Neural cell (in vitro differentiated cells): ENCODE data around the gene OSGEPL1. TPM values are rescaled to one million over a fixed set of nuclear protein-coding genes. Genes with fewer than 3 reads are reported as not detected.

Experiments used
- H2AFZ ChIP-seq: fragments of 200-600, 300-800 bp; sonication (generic), shearing (Covaris generic); 2 replicates; pipeline ENCODE4 v1.6.0; 2014; ENCODE audit warnings: low read depth, mild to moderate bottlenecking, antibody characterized with exemption, low read length, moderate library complexity
- H3F3A ChIP-seq: fragments of 200-600 bp; shearing (Covaris generic); 2 replicates; pipeline ENCODE4 v1.6.1; 2016; ENCODE audit warnings: mild to moderate bottlenecking, moderate library complexity, mixed read lengths, antibody characterized with exemption, low read length; ENCODE audit not compliant: insufficient read depth, poor library complexity, severe bottlenecking
- H3K27ac ChIP-seq: fragments of 200-600, 300-800 bp; sonication (generic), shearing (Covaris generic); 2 replicates; pipeline ENCODE4 v1.5.1; 2014; ENCODE audit warnings: mild to moderate bottlenecking, low read length, moderate library complexity
- H3K27me3 ChIP-seq: fragments of 300-800, 200-600 bp; sonication (generic), shearing (Covaris generic); 2 replicates; pipeline ENCODE4 v1.6.0; 2014; ENCODE audit warnings: mild to moderate bottlenecking, low read depth, low read length, moderate library complexity; ENCODE audit not compliant: insufficient read depth
- H3K36me3 ChIP-seq: fragments of 300-800, 200-600 bp; sonication (generic), shearing (Covaris generic); 2 replicates; pipeline ENCODE4 v1.5.1; 2014; ENCODE audit warnings: mild to moderate bottlenecking, antibody characterized with exemption, low read length, moderate library complexity; ENCODE audit not compliant: insufficient read depth
- H3K4me2 ChIP-seq: fragments of 300-800, 200-600 bp; sonication (generic), shearing (Covaris generic); 2 replicates; pipeline ENCODE4 v1.6.0; 2014; ENCODE audit warnings: mild to moderate bottlenecking, low read length
- H3K4me3 ChIP-seq: fragments of 300-800, 200-600 bp; sonication (generic), shearing (Covaris generic); 2 replicates; pipeline ENCODE4 v1.5.1; 2014; ENCODE audit warnings: mild to moderate bottlenecking, low read length, moderate library complexity
- H3K79me2 ChIP-seq: fragments of 200-600 bp; shearing (Covaris generic); replicated peaks from 2 replicates; pipeline ENCODE4 v1.6.0; 2014; ENCODE audit warnings: mild to moderate bottlenecking, low read length, moderate library complexity; ENCODE audit not compliant: insufficient read depth
- H3K9ac ChIP-seq: fragments of 300-800, 200-600 bp; sonication (generic), shearing (Covaris generic); 2 replicates; pipeline ENCODE4 v1.6.1; 2016; ENCODE audit warnings: mild to moderate bottlenecking, low read length, mixed read lengths
- H3K9me2 ChIP-seq: fragments of 200-600 bp; shearing (Covaris generic); 2 replicates; pipeline ENCODE4 v1.6.1; 2016; ENCODE audit warnings: mild to moderate bottlenecking, low read length, mixed read lengths; ENCODE audit not compliant: insufficient read depth
- H3K9me3 ChIP-seq: fragments of 200-600, 300-800 bp; sonication (generic), shearing (Covaris generic); 2 replicates; pipeline ENCODE4 v1.6.1; 2016; ENCODE audit warnings: mild to moderate bottlenecking, mixed run types, low read length, moderate library complexity, mixed read lengths
- H4K20me1 ChIP-seq: fragments of 200-600 bp; shearing (Covaris generic); 2 replicates; pipeline ENCODE4 v1.6.1; 2016; ENCODE audit warnings: mild to moderate bottlenecking, mixed run types; ENCODE audit not compliant: insufficient read depth
- EP300 ChIP-seq: fragments of 450-650 bp; conservative IDR thresholded peaks from 2 replicates; pipeline ENCODE4 v1.6.1; 2014; ENCODE audit warnings: antibody characterized with exemption, mild to moderate bottlenecking, moderate library complexity; ENCODE audit not compliant: poor library complexity, severe bottlenecking
- EZH2 ChIP-seq: fragments of 200-600, 300-800 bp; shearing (Covaris generic), sonication (generic); IDR thresholded peaks from 2 replicates; pipeline ENCODE4 v1.6.1; 2014; ENCODE audit warnings: antibody characterized with exemption, low read length, borderline replicate concordance, mild to moderate bottlenecking; ENCODE audit not compliant: insufficient read depth, poor library complexity, severe bottlenecking
- MXI1 ChIP-seq: fragments of 450-650 bp; conservative IDR thresholded peaks from 2 replicates; pipeline ENCODE4 v1.6.1; 2014; ENCODE audit warnings: antibody characterized with exemption, mild to moderate bottlenecking; ENCODE audit not compliant: poor library complexity, severe bottlenecking
- POLR2AphosphoS5 ChIP-seq: IDR thresholded peaks from 2 replicates; pipeline ENCODE4 v1.6.1; 2012
- RAD21 ChIP-seq: fragments of 450-650 bp; conservative IDR thresholded peaks from 2 replicates; pipeline ENCODE4 v1.6.1; 2014; ENCODE audit warnings: antibody characterized with exemption, mild to moderate bottlenecking, moderate library complexity
- SMC3 ChIP-seq: fragments of 450-650 bp; conservative IDR thresholded peaks from 2 replicates; pipeline ENCODE4 v1.6.1; 2014; ENCODE audit warnings: antibody characterized with exemption, mild to moderate bottlenecking, moderate library complexity; ENCODE audit not compliant: poor library complexity
- TAF1 ChIP-seq: IDR thresholded peaks from 2 replicates; pipeline ENCODE4 v1.6.1; 2012; ENCODE audit warnings: low read depth
- polyA minus RNA-seq: library from RNA; depleted of rRNA, polyadenylated mRNA; stranded (reverse); fragments of >200 nt; gene quantifications from 2 replicates; pipeline ENCODE4 v1.2.3, GENCODE V29; 2014
- polyA plus RNA-seq: library from polyadenylated mRNA; depleted of rRNA; stranded (reverse); fragments of >200 nt; gene quantifications from 2 replicates; pipeline ENCODE4 v1.2.3, GENCODE V29; 2014
- TF ChIP-seq, protein P1 (sequence below): IDR thresholded peaks from 2 replicates; pipeline ENCODE4 v1.6.1; 2012; ENCODE audit warnings: borderline replicate concordance
- TF ChIP-seq, protein P2 (sequence below): fragments of 450-650 bp; IDR thresholded peaks from 2 replicates; pipeline ENCODE4 v1.5.1; 2014; ENCODE audit warnings: antibody characterized with exemption, mild to moderate bottlenecking, moderate library complexity; ENCODE audit not compliant: poor library complexity, severe bottlenecking

OSGEPL1 gene
- 23.6 and 29.1 TPM in 2 replicates for polyA plus RNA-seq
- polyA minus RNA-seq = 27.4 and 29.9 TPM in 2 replicates

GRCh38 chr2:189762551-189763298 is at the start of gene OSGEPL1:
TSS of gene OSGEPL1 (minus strand) at chr2:189762792. CDS start at chr2:189761640, 1,152 bp downstream.
- Histone ChIP-seq H3K9me2 (no peaks in the 10 kb centered on the region), H3K9ac (peak within 1 kb of the TSS; percentile 95), H3K36me3 (peaks cover 5% of the 10 kb centered on the region), H3K79me2 (peaks cover 5% of the 10 kb centered on the region), H3K27ac (peak within 1 kb of the TSS; percentile 90), H3F3A (peaks cover 4% of the 10 kb centered on the region), H2AFZ (peak within 1 kb of the TSS; percentile 96), H3K9me3 (no peaks in the 10 kb centered on the region), H3K4me2 (peak within 1 kb of the TSS; percentile 90), H3K4me3 (peak within 1 kb of the TSS; percentile 84), H3K27me3 (no peaks in the 10 kb centered on the region), H4K20me1 (no peaks in the 10 kb centered on the region)
- TF ChIP-seq EZH2 (no peak), SMC3 (peak; percentile 32), RAD21 (no peak), POLR2AphosphoS5 (peak; percentile 83), MXI1 (peak; percentile 92), TAF1 (no peak), EP300 (peak; percentile 47)
- TF ChIP-seq, protein P1, sequence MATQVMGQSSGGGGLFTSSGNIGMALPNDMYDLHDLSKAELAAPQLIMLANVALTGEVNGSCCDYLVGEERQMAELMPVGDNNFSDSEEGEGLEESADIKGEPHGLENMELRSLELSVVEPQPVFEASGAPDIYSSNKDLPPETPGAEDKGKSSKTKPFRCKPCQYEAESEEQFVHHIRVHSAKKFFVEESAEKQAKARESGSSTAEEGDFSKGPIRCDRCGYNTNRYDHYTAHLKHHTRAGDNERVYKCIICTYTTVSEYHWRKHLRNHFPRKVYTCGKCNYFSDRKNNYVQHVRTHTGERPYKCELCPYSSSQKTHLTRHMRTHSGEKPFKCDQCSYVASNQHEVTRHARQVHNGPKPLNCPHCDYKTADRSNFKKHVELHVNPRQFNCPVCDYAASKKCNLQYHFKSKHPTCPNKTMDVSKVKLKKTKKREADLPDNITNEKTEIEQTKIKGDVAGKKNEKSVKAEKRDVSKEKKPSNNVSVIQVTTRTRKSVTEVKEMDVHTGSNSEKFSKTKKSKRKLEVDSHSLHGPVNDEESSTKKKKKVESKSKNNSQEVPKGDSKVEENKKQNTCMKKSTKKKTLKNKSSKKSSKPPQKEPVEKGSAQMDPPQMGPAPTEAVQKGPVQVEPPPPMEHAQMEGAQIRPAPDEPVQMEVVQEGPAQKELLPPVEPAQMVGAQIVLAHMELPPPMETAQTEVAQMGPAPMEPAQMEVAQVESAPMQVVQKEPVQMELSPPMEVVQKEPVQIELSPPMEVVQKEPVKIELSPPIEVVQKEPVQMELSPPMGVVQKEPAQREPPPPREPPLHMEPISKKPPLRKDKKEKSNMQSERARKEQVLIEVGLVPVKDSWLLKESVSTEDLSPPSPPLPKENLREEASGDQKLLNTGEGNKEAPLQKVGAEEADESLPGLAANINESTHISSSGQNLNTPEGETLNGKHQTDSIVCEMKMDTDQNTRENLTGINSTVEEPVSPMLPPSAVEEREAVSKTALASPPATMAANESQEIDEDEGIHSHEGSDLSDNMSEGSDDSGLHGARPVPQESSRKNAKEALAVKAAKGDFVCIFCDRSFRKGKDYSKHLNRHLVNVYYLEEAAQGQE = no peak
- TF ChIP-seq, protein P2, sequence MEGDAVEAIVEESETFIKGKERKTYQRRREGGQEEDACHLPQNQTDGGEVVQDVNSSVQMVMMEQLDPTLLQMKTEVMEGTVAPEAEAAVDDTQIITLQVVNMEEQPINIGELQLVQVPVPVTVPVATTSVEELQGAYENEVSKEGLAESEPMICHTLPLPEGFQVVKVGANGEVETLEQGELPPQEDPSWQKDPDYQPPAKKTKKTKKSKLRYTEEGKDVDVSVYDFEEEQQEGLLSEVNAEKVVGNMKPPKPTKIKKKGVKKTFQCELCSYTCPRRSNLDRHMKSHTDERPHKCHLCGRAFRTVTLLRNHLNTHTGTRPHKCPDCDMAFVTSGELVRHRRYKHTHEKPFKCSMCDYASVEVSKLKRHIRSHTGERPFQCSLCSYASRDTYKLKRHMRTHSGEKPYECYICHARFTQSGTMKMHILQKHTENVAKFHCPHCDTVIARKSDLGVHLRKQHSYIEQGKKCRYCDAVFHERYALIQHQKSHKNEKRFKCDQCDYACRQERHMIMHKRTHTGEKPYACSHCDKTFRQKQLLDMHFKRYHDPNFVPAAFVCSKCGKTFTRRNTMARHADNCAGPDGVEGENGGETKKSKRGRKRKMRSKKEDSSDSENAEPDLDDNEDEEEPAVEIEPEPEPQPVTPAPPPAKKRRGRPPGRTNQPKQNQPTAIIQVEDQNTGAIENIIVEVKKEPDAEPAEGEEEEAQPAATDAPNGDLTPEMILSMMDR = peak; percentile 73

DNA sequence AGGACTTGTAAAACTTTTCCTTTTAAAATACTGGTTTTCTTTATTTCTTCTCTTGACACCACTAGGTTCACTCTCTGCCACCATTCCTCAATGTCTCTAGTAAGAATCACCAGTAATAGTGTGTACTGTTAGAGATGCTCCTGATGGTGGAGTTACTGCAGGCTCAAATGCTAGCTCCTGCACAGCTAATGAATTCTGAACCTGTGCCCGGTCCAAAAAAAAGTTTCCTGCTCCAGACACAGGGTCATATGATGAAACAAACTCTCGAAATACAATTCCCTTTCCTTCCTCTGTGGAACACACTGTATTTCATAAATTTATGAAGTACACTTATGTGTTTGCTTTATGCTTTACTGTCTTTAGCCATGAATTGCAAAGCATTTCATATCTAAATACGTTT is 40.8 kb upstream of the OSGEPL1 start:
- H3K36me3 ChIP-seq = peaks cover 5% of the 10 kb centered on the region
- no peak overlapping the region for H3K4me2 ChIP-seq
- H3K9ac ChIP-seq = no peak overlapping the region
- H3K79me2 ChIP-seq = peaks cover 6% of the 10 kb centered on the region
- H3K27ac ChIP-seq = no peak overlapping the region
- H3F3A ChIP-seq = no peaks in the 10 kb centered on the region
- H4K20me1 ChIP-seq = no peaks in the 10 kb centered on the region
- no peak overlapping the region for H2AFZ ChIP-seq
- H3K9me3 ChIP-seq = no peaks in the 10 kb centered on the region
- no peak overlapping the region for H3K4me3 ChIP-seq
- H3K27me3 ChIP-seq = no peaks in the 10 kb centered on the region
- TF ChIP-seq SMC3 (no peak), TAF1 (no peak), MXI1 (no peak), RAD21 (no peak), EZH2 (no peak), EP300 (no peak), POLR2AphosphoS5 (no peak)
- TF ChIP-seq, protein P1 = no peak
- TF ChIP-seq, protein P2 = no peak
- H3K9me2 ChIP-seq = no peaks in the 10 kb centered on the region
